CD4-positive, alpha-beta T cell (primary cell): ENCODE data around the gene VPS26B. TPM values are rescaled to one million over a fixed set of nuclear protein-coding genes. Genes with fewer than 3 reads are reported as not detected.

Experiments used
- ATAC-seq: fragments of 200-7000 bp; cut with Tn5 transposase; one replicate; pipeline ENCODE4 v1.10.0; 2022; ENCODE audit warnings: mild to moderate bottlenecking; ENCODE audit not compliant: poor library complexity
- CTCF ChIA-PET: fragments of 350-600 bp; sonication (Branson Sonifier 250); formaldehyde crosslinking; loops from one replicate; lab custom pipeline; 2021; ENCODE audit warnings: antibody characterized with exemption, inconsistent platforms; lab: Charles Lee
- POLR2A ChIA-PET: fragments of 350-600 bp; sonication (Branson Sonifier 250); formaldehyde crosslinking; loops from one replicate; lab custom pipeline; 2021; ENCODE audit warnings: antibody characterized with exemption, inconsistent platforms; lab: Charles Lee
- DNase-seq, 14 experiments: peaks; one replicate each; pipeline ENCODE4 v3.0.0-alpha.2; 2013 to 2020; ENCODE audit warnings: mixed read lengths in 2 of 14
- H3K27ac ChIP-seq, 2 donors: one replicate each; pipeline versions ENCODE4 v1.5.1 to v1.7.0; 2013; ENCODE audit warnings: low read length in 2 of 2, low read depth in 1 of 2, mild to moderate bottlenecking in 1 of 2
- H3K27me3 ChIP-seq, 2 experiments: 1 replicate in 1 of 2; 2 replicates in 1 of 2; pipeline versions ENCODE4 v1.6.1 to v1.7.0; 2013; ENCODE audit warnings: low read length in 2 of 2, control low read depth in 1 of 2, mild to moderate bottlenecking in 1 of 2, moderate library complexity in 1 of 2; ENCODE audit not compliant: insufficient read depth in 2 of 2, control insufficient read depth in 1 of 2
- H3K36me3 ChIP-seq: one replicate; pipeline ENCODE4 v1.6.1; 2013; ENCODE audit warnings: low read length, control low read depth; ENCODE audit not compliant: insufficient read depth
- H3K4me1 ChIP-seq: one replicate; pipeline ENCODE4 v1.6.1; 2013; ENCODE audit warnings: low read length, control low read depth; ENCODE audit not compliant: insufficient read depth
- H3K4me3 ChIP-seq: one replicate; pipeline ENCODE4 v1.5.1; 2013; ENCODE audit warnings: mild to moderate bottlenecking, low read length, moderate library complexity
- H3K9me3 ChIP-seq, 2 experiments: 1 replicate in 1 of 2; 2 replicates in 1 of 2; pipeline versions ENCODE4 v1.6.1 to v1.7.0; 2013; ENCODE audit warnings: low read length in 2 of 2, mild to moderate bottlenecking in 2 of 2, control low read depth in 1 of 2, moderate library complexity in 1 of 2; ENCODE audit not compliant: control insufficient read depth in 1 of 2, insufficient read depth in 1 of 2
- H3K27ac Mint-ChIP-seq: one replicate; pipeline ENCODE4 v1.8.0; 2020; ENCODE audit warnings: mixed read lengths
- H3K27me3 Mint-ChIP-seq: one replicate; pipeline ENCODE4 v1.8.0; 2021; ENCODE audit warnings: mixed read lengths
- H3K36me3 Mint-ChIP-seq: one replicate; pipeline ENCODE4 v1.8.0; 2021; ENCODE audit warnings: low read depth, mixed read lengths
- H3K4me1 Mint-ChIP-seq: one replicate; pipeline ENCODE4 v1.8.0; 2021; ENCODE audit warnings: low read depth, mixed read lengths
- H3K4me3 Mint-ChIP-seq: one replicate; pipeline ENCODE4 v1.8.0; 2020; ENCODE audit warnings: mild to moderate bottlenecking, mixed read lengths
- H3K9me3 Mint-ChIP-seq: one replicate; pipeline ENCODE4 v1.8.0; 2020; ENCODE audit warnings: mixed read lengths
- intact Hi-C, 2 experiments: fragments of 100-400 bp; cut with DNase I in 1 of 2; cut with micrococcal nuclease in 1 of 2; formaldehyde crosslinking; loops; one replicate each; pipeline versions ENCODE4 v1.15.1 to v1.9.0; 2023 to 2025; cut with DNase I, micrococcal nuclease
- polyA plus RNA-seq, 2 donors: library from polyadenylated mRNA; unstranded; fragments of 120-200 nt; gene quantifications; one replicate each; pipeline ENCODE4 v1.2.1, GENCODE V29; 2013
- total RNA-seq, 174 experiments: library from RNA in 2 of 174; stranded (reverse) in 2 of 174; gene quantifications; one replicate each; pipeline ENCODE4 v1.2.3 and lab custom pipeline; 2021 to 2026
- TF ChIP-seq, protein P1 (sequence below): fragments of 200-600 bp; IDR thresholded peaks from one replicate; pipeline ENCODE4 v1.8.0; 2022; ENCODE audit warnings: antibody characterized with exemption, mild to moderate bottlenecking

Gene VPS26B
- 10 to 100 TPM; 41.6 to 42.2 TPM for total RNA-seq
- 48.7 TPM for polyA plus RNA-seq (2013, experiment 1 of 2)
- polyA plus RNA-seq (2013, experiment 2 of 2) = 59.6 TPM
- total RNA-seq (lab: John Stamatoyannopoulos, UW) = 5.1 to 110 (median 62.1) reads per million in 172 experiments

- peaks cover 4% of the 10 kb centered on the region for H3K27me3 Mint-ChIP-seq
- POLR2A ChIA-PET = interaction anchor here (0.7 to 4.3 kb wide), 16 partner anchors 10 to 296 kb away, joined by 3 to 94 read pairs (median 6); partner anchors contain the start of genes ACAD8, GLB1L3, JAM3 and THYN1
- DNase-seq = peak; percentile 92 to 99 (median 94)
- CTCF ChIA-PET = interaction anchor here (1.3 to 3.2 kb wide), 5 partner anchors 17 to 52 kb away, joined by 4 to 19 read pairs (median 6); partner anchors contain the start of genes ACAD8, GLB1L3 and THYN1
- ATAC-seq = peak; percentile 80
- H3K36me3 Mint-ChIP-seq = peaks cover 39% of the 10 kb centered on the region
- Histone ChIP-seq H3K4me3 (peak within 1 kb of the TSS; percentile 84), H3K4me1 (peaks cover 43% of the 10 kb centered on the region), H3K27me3 (no peaks in the 10 kb centered on the region), H3K36me3 (peaks cover 9% of the 10 kb centered on the region), H3K9me3 (no peaks in the 10 kb centered on the region), H3K27ac (peak within 1 kb of the TSS; percentile 88 to 96)
- intact Hi-C loops = loop anchor here (1.0 to 10.0 kb wide), 6 partner anchors 29 to 269 kb away; partner anchors contain the start of genes ACAD8 (in 2 of the 2), IGSF9B (in 2 of the 2), THYN1 (in 2 of the 2) and GLB1L3 (in 1 of the 2)
- H3K27ac Mint-ChIP-seq = peak within 1 kb of the TSS; percentile 99
- TF ChIP-seq, protein P1, sequence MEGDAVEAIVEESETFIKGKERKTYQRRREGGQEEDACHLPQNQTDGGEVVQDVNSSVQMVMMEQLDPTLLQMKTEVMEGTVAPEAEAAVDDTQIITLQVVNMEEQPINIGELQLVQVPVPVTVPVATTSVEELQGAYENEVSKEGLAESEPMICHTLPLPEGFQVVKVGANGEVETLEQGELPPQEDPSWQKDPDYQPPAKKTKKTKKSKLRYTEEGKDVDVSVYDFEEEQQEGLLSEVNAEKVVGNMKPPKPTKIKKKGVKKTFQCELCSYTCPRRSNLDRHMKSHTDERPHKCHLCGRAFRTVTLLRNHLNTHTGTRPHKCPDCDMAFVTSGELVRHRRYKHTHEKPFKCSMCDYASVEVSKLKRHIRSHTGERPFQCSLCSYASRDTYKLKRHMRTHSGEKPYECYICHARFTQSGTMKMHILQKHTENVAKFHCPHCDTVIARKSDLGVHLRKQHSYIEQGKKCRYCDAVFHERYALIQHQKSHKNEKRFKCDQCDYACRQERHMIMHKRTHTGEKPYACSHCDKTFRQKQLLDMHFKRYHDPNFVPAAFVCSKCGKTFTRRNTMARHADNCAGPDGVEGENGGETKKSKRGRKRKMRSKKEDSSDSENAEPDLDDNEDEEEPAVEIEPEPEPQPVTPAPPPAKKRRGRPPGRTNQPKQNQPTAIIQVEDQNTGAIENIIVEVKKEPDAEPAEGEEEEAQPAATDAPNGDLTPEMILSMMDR = no peak
- H3K4me3 Mint-ChIP-seq = peak within 1 kb of the TSS; percentile 98
- peaks cover 69% of the 10 kb centered on the region for H3K4me1 Mint-ChIP-seq
- H3K9me3 Mint-ChIP-seq = no peaks in the 10 kb centered on the region
These were observed at the start of gene VPS26B, which contains the start of gene NCAPD3 for GRCh38 chr11:134223836-134224709. Gene VPS26B, plus strand, starts transcription at chr11:134224671. Its CDS starts 452 bp downstream, at chr11:134225123. Gene NCAPD3, minus strand, starts transcription at chr11:134223967. Its CDS starts 41 bp downstream, at chr11:134223926.

GRCh38 chr11:134176284-134176683 lies 48.2 kb upstream of the VPS26B start:
- Histone ChIP-seq H3K27me3 (no peaks in the 10 kb centered on the region), H3K36me3 (peaks cover 59% of the 10 kb centered on the region), H3K4me3 (no peak overlapping the region), H3K9me3 (no peaks in the 10 kb centered on the region), H3K27ac (no peak overlapping the region), H3K4me1 (no peaks in the 10 kb centered on the region)
- TF ChIP-seq, protein P1 = no peak
- Mint-ChIP-seq H3K4me3 (no peak overlapping the region), H3K36me3 (peaks cover 89% of the 10 kb centered on the region), H3K27ac (no peak overlapping the region), H3K27me3 (no peaks in the 10 kb centered on the region), H3K9me3 (no peaks in the 10 kb centered on the region), H3K4me1 (no peaks in the 10 kb centered on the region)
- ChIA-PET POLR2A (no interaction called here), CTCF (no interaction called here)
- no peak for DNase-seq
- no peak for ATAC-seq
- intact Hi-C loops = no loop called here

DNA sequence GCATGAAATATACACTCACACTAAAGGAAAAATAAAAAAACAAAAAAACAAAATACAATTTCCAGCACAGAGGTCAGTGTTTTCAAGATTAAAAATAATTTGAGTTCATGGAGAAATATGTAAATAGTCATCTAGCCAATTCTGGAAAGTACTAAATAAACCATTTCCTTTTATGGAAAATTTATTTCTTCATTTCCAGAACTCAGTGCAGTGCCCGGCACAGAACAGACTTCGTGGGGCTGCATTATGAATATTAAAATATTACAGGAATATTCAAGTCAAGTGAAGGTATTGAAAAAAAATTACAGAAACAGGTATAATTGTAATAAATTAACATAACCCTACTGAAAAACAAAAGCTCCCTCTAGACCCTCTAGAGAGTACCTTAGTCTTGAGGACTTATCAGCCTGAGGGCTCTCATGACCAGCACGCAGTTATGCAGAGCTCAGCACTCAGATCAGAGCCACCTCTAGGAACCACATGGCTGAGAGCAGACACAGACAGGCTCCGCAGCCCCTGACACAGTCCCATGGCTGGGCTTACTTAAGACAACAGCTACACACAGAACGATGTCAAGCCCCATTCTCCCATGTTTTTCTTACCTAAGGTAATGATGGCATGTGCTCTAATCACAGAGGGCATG lies 46.3 kb upstream of the VPS26B start:
- Histone ChIP-seq H3K36me3 (peaks cover 56% of the 10 kb centered on the region), H3K27ac (no peak overlapping the region), H3K27me3 (no peaks in the 10 kb centered on the region), H3K4me3 (no peak overlapping the region), H3K9me3 (no peaks in the 10 kb centered on the region), H3K4me1 (no peaks in the 10 kb centered on the region)
- ATAC-seq (no peak), DNase-seq (no peak)
- ChIA-PET POLR2A (no interaction called here), CTCF (no interaction called here)
- Mint-ChIP-seq H3K27ac (no peak overlapping the region), H3K36me3 (peaks cover 89% of the 10 kb centered on the region), H3K27me3 (no peaks in the 10 kb centered on the region), H3K9me3 (no peaks in the 10 kb centered on the region), H3K4me1 (no peaks in the 10 kb centered on the region), H3K4me3 (no peak overlapping the region)
- TF ChIP-seq, protein P1 = no peak
- intact Hi-C loops = no loop called here
